ENCODE data around the gene PTPRM.

DNA sequence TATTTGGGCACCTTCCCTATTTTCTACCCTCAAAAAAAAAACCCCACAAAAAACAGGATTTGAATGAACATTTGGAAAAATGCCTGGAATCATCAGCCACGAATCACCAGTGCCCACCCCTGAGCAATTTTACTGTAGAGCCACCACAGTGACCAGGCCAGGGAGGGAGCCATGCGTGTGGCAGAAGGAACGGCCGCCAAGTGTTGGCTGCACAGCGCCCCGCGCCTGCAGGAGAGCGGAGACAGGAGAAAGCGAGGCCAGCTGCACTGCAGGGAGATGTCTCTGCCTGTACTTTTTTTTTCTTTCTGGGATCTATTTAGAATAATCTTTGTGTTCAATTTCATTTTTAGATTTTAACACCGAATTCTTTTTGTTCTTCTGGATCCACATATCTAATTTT is 772.8 kb downstream of the PTPRM start:
- TF ChIP-seq POLR2A (IDR thresholded peaks at IDR 0.05) = no peak
- TF ChIP-seq, protein P1, sequence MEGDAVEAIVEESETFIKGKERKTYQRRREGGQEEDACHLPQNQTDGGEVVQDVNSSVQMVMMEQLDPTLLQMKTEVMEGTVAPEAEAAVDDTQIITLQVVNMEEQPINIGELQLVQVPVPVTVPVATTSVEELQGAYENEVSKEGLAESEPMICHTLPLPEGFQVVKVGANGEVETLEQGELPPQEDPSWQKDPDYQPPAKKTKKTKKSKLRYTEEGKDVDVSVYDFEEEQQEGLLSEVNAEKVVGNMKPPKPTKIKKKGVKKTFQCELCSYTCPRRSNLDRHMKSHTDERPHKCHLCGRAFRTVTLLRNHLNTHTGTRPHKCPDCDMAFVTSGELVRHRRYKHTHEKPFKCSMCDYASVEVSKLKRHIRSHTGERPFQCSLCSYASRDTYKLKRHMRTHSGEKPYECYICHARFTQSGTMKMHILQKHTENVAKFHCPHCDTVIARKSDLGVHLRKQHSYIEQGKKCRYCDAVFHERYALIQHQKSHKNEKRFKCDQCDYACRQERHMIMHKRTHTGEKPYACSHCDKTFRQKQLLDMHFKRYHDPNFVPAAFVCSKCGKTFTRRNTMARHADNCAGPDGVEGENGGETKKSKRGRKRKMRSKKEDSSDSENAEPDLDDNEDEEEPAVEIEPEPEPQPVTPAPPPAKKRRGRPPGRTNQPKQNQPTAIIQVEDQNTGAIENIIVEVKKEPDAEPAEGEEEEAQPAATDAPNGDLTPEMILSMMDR (IDR thresholded peaks at IDR 0.05) = no peak
